Astrocyte (in vitro differentiated cells and primary cell): ENCODE results near the gene EFNA5. TPM values are rescaled to one million over a fixed set of nuclear protein-coding genes. Genes with fewer than 3 reads are reported as not detected.

Source experiments
- DNase-seq: peaks from one replicate; pipeline ENCODE4 v3.0.0-alpha.2; 2010; ENCODE audit warnings: low read depth
- FAIRE-seq: peaks from 2 replicates; lab custom pipeline; 2011; peaks lifted over from hg19 to GRCh38; lab: Jason Lieb, UNC
- H2AFZ ChIP-seq: 2 replicates; pipeline ENCODE4 v1.6.0; 2012; ENCODE audit warnings: low read depth, low read length, inconsistent platforms
- H3K27ac ChIP-seq: 2 replicates; pipeline ENCODE4 v1.5.1; 2011; ENCODE audit warnings: low read depth, low read length, inconsistent platforms
- H3K27me3 ChIP-seq: 2 replicates; pipeline ENCODE4 v1.6.0; 2011; ENCODE audit warnings: low read length, inconsistent platforms; ENCODE audit not compliant: insufficient read depth
- H3K36me3 ChIP-seq: 2 replicates; pipeline ENCODE4 v1.5.1; 2011; ENCODE audit warnings: low read length, inconsistent platforms; ENCODE audit not compliant: insufficient read depth
- H3K4me1 ChIP-seq: 2 replicates; pipeline ENCODE4 v1.5.1; 2011; ENCODE audit warnings: low read length, inconsistent platforms; ENCODE audit not compliant: insufficient read depth
- H3K4me2 ChIP-seq: 2 replicates; pipeline ENCODE4 v1.6.0; 2012; ENCODE audit warnings: low read length, inconsistent platforms
- H3K4me3 ChIP-seq: 2 replicates; pipeline ENCODE4 v1.5.1; 2011; ENCODE audit warnings: low read depth, mild to moderate bottlenecking, low read length, inconsistent platforms; ENCODE audit not compliant: insufficient read depth
- H3K79me2 ChIP-seq: 2 replicates; pipeline ENCODE4 v1.6.0; 2012; ENCODE audit warnings: mild to moderate bottlenecking, low read length, inconsistent platforms; ENCODE audit not compliant: insufficient read depth
- H3K9ac ChIP-seq: 2 replicates; pipeline ENCODE4 v1.6.0; 2012; ENCODE audit warnings: mild to moderate bottlenecking, low read length, inconsistent platforms
- H3K9me3 ChIP-seq: 2 replicates; pipeline ENCODE4 v1.5.1; 2012; ENCODE audit warnings: low read depth, mild to moderate bottlenecking, low read length, inconsistent platforms; ENCODE audit not compliant: insufficient read depth
- H4K20me1 ChIP-seq: 2 replicates; pipeline ENCODE4 v1.6.0; 2012; ENCODE audit warnings: low read length, inconsistent platforms; ENCODE audit not compliant: insufficient read depth
- H3K27ac Mint-ChIP-seq: one replicate; pipeline ENCODE4 v1.8.0; 2021; ENCODE audit warnings: mild to moderate bottlenecking, mixed read lengths; ENCODE audit not compliant: unreplicated experiment
- H3K27me3 Mint-ChIP-seq: one replicate; pipeline ENCODE4 v1.8.0; 2021; ENCODE audit warnings: low read depth, mixed read lengths; ENCODE audit not compliant: unreplicated experiment
- H3K36me3 Mint-ChIP-seq: one replicate; pipeline ENCODE4 v1.8.0; 2021; ENCODE audit warnings: low read depth, mixed read lengths; ENCODE audit not compliant: unreplicated experiment
- H3K4me1 Mint-ChIP-seq: one replicate; pipeline ENCODE4 v1.8.0; 2021; ENCODE audit warnings: low read depth, mixed read lengths; ENCODE audit not compliant: unreplicated experiment
- H3K4me3 Mint-ChIP-seq: one replicate; pipeline ENCODE4 v1.8.0; 2021; ENCODE audit warnings: mild to moderate bottlenecking, moderate library complexity, mixed read lengths; ENCODE audit not compliant: unreplicated experiment
- H3K9me3 Mint-ChIP-seq: one replicate; pipeline ENCODE4 v1.8.0; 2021; ENCODE audit warnings: mild to moderate bottlenecking, mixed read lengths; ENCODE audit not compliant: unreplicated experiment
- EZH2 ChIP-seq: IDR thresholded peaks from 2 replicates; pipeline ENCODE4 v1.6.1; 2012; ENCODE audit warnings: mild to moderate bottlenecking, low read length, inconsistent platforms; ENCODE audit not compliant: insufficient read depth
- total RNA-seq: library from RNA; stranded (reverse); gene quantifications from 2 replicates; pipeline ENCODE4 v1.2.1, GENCODE V29; 2021
- TF ChIP-seq, protein P1 (sequence below): IDR thresholded peaks from 2 replicates; pipeline ENCODE4 v1.5.1; 2011; ENCODE audit warnings: low read depth, mild to moderate bottlenecking, inconsistent platforms, low read length, moderate library complexity; ENCODE audit not compliant: insufficient read depth

The EFNA5 gene
- total RNA-seq, 1 donor from 2014 or later: 59.3 TPM

DNA sequence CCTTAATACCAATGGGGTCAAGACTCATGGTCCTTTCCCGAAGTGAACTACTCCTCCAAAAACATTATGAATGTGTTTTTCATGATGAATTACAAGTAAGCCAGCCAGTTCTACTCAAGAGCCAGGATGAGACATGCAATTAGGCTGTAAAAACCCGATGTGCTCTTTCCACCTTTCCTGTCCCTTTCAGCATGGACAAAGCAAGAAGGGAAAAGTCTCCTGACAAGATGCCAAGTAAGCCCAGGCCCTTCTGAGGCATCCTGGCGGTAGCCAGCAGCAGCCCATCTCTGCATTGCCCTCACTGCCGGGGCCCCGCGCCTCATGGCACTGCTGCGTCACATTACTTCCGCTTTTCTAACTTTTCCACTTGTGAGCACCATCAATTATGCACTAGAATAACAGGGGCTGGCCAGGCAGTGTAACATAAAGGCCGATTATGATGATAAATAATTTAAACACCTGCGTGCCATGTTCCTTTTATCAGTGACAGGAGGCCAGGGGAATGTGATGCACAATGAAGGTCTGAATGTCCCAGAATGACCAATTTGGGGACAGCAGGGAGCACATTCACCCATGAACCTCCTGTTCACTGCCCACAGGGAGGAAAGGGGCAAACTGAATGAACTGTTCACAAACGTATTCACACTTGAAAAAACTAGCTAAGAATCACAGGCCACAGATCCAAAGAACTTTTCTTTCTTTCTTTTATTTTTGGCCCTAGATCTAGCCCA lies 37.4 kb downstream of the EFNA5 start:
- no peak overlapping the region for H3K27ac ChIP-seq
- no peak overlapping the region for H3K4me3 Mint-ChIP-seq

DNA sequence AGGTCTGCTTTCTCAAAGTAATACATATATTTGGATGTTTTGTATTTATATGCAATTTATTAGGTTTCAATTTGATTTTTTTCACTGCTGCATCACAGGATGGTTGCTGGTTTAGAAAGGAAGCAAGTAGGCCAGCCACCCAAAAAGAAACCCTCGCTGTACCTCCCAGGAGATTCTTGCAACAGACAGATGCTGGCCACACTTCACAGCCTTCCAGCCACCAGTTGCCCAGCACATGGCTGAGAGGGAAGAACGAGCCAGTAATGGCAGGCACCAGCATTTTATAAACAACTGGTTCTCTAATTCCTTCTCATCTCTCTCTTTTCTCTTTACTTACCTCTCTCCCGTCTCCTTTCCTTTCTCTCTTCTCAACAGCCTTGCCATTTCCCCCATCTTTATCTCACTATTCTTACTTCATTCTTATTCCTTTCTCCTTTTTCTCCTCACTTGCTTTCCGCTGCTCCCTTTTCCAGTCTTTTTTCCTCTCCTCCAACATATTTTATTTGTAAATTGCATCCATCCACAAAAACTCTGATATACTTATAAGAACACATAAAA lies 38.9 kb downstream of the EFNA5 start:
- Histone ChIP-seq H3K4me2 (no peak overlapping the region), H2AFZ (no peak overlapping the region), H3K27me3 (no peaks in the 10 kb centered on the region), H3K79me2 (no peaks in the 10 kb centered on the region), H3K4me1 (peaks cover 6% of the 10 kb centered on the region), H3K4me3 (no peak overlapping the region), H3K9me3 (no peaks in the 10 kb centered on the region), H3K27ac (no peak overlapping the region), H4K20me1 (no peaks in the 10 kb centered on the region), H3K36me3 (no peaks in the 10 kb centered on the region), H3K9ac (no peak overlapping the region)
- Mint-ChIP-seq H3K36me3 (no peaks in the 10 kb centered on the region), H3K27me3 (no peaks in the 10 kb centered on the region), H3K9me3 (no peaks in the 10 kb centered on the region), H3K4me1 (peaks cover 12% of the 10 kb centered on the region), H3K4me3 (no peak overlapping the region), H3K27ac (no peak overlapping the region)
- FAIRE-seq (no peak), DNase-seq (no peak)
- TF ChIP-seq EZH2: no peak
- TF ChIP-seq, protein P1, sequence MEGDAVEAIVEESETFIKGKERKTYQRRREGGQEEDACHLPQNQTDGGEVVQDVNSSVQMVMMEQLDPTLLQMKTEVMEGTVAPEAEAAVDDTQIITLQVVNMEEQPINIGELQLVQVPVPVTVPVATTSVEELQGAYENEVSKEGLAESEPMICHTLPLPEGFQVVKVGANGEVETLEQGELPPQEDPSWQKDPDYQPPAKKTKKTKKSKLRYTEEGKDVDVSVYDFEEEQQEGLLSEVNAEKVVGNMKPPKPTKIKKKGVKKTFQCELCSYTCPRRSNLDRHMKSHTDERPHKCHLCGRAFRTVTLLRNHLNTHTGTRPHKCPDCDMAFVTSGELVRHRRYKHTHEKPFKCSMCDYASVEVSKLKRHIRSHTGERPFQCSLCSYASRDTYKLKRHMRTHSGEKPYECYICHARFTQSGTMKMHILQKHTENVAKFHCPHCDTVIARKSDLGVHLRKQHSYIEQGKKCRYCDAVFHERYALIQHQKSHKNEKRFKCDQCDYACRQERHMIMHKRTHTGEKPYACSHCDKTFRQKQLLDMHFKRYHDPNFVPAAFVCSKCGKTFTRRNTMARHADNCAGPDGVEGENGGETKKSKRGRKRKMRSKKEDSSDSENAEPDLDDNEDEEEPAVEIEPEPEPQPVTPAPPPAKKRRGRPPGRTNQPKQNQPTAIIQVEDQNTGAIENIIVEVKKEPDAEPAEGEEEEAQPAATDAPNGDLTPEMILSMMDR: no peak

More for the DNA sequence above, 37.4 kb downstream of the EFNA5 start:
- no peaks in the 10 kb centered on the region for H3K79me2 ChIP-seq
- H3K4me2 ChIP-seq: peak overlapping the region; percentile 43
- H2AFZ ChIP-seq: no peak overlapping the region
- H3K4me3 ChIP-seq: peak overlapping the region; percentile 10
- no peaks in the 10 kb centered on the region for H3K9me3 Mint-ChIP-seq
- H3K27me3 Mint-ChIP-seq: no peaks in the 10 kb centered on the region
- no peaks in the 10 kb centered on the region for H3K27me3 ChIP-seq
- no peaks in the 10 kb centered on the region for H3K36me3 ChIP-seq
- H3K4me1 Mint-ChIP-seq: peaks cover 12% of the 10 kb centered on the region
- no peaks in the 10 kb centered on the region for H3K9me3 ChIP-seq
- H3K9ac ChIP-seq: no peak overlapping the region
- no peak for FAIRE-seq
- DNase-seq: peak; percentile 78
- TF ChIP-seq EZH2: no peak
- TF ChIP-seq, protein P1: no peak
- H3K36me3 Mint-ChIP-seq: no peaks in the 10 kb centered on the region
- peaks cover 6% of the 10 kb centered on the region for H3K4me1 ChIP-seq
- H4K20me1 ChIP-seq: no peaks in the 10 kb centered on the region
- H3K27ac Mint-ChIP-seq: no peak overlapping the region

DNA sequence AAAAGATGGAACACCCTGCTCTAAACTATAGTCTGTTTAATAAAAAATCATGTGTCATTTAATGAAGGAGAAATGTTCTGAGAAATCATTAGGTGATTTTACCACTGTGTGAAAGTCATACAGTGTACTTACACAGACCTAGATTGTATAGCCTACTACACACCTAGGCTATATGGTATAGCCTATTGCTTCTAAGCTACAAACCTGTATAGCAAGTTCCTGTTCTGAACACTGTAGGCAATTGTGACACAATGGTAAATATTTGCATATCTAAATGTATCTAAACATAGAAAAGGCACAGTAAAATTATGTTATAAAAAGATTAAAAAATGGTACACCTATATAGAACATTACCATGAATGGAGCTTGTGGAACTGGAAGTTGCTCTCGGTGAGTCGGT lies 40.6 kb downstream of the EFNA5 start:
- H3K9ac ChIP-seq: no peak overlapping the region
- no peaks in the 10 kb centered on the region for H4K20me1 ChIP-seq
- no peak overlapping the region for H3K4me3 Mint-ChIP-seq
- H3K27me3 Mint-ChIP-seq: no peaks in the 10 kb centered on the region
- no peaks in the 10 kb centered on the region for H3K79me2 ChIP-seq
- no peak for DNase-seq
- H3K4me3 ChIP-seq: no peak overlapping the region
- no peak overlapping the region for H3K27ac Mint-ChIP-seq
- H3K9me3 ChIP-seq: no peaks in the 10 kb centered on the region
- H3K9me3 Mint-ChIP-seq: no peaks in the 10 kb centered on the region
- no peaks in the 10 kb centered on the region for H3K27me3 ChIP-seq
- H3K36me3 Mint-ChIP-seq: no peaks in the 10 kb centered on the region
- H3K27ac ChIP-seq: no peak overlapping the region
- no peak overlapping the region for H2AFZ ChIP-seq
- no peak for FAIRE-seq
- TF ChIP-seq, protein P1: no peak
- TF ChIP-seq EZH2: no peak
- peaks cover 6% of the 10 kb centered on the region for H3K4me1 ChIP-seq
- H3K4me1 Mint-ChIP-seq: peaks cover 4% of the 10 kb centered on the region
- H3K4me2 ChIP-seq: no peak overlapping the region
- H3K36me3 ChIP-seq: no peaks in the 10 kb centered on the region
